ENCODE results near the gene CDH10.
A peak's percentile ranks its signal among the peaks of the same experiment; 100 is the strongest.

Gene CDH10

DNA sequence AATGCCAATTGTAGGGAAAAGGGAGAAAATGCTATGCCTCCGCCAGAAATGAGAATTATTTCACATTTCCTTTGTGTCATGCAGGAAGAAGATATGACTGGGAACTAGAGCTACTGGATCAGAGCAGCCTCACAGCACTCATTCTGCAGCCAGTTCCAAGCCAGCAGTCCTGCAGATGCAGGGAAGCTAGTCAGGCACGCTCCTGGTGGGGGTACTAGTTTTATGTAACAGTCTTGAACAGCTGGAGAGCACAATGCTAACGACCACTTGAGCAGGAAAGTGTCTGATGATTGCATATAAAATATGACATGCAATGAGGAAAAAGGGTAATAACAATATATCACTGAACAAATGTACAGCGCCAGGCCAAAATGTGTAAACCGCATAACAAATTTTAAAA is 21.7 kb downstream of the CDH10 start:
- Histone ChIP-seq H3K27me3 (no peaks in the 10 kb centered on the region), H3K4me1 (no peaks in the 10 kb centered on the region), H3K4me3 (no peak overlapping the region), H3K9me3 (no peaks in the 10 kb centered on the region), H3K27ac (no peak overlapping the region), H3K36me3 (no peaks in the 10 kb centered on the region)
- no peak for TF ChIP-seq CTCF (IDR thresholded peaks at IDR 0.05)
- intact Hi-C loops (cut with DNase I; ENCODE audit: low total_unique reads), result no loop called here
- DNase-seq, result no peak

DNA sequence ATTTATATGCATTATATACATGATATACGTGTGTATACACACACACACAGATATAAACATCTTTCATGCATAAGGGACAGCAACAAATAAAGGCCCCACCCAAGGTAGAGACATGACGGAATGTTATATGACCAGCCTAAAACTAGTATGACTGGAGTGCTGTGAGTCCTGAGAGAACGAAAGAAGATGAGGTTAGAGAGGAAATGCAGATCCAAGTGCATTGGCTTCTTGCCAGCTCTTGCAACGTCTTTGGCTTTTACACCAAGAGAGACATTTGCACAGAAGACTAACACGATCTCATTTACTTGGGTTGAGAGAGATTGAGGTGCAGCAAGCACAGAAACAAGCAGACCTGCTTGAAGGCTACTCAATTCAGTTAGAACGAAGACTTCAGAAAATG is 23.0 kb downstream of the CDH10 start:
- intact Hi-C loops (cut with DNase I; ENCODE audit: low total_unique reads), result no loop called here
- TF ChIP-seq CTCF (IDR thresholded peaks at IDR 0.05), result no peak
- no peaks in the 10 kb centered on the region for H3K27me3 ChIP-seq
- H3K36me3 ChIP-seq, result no peaks in the 10 kb centered on the region
- H3K27ac ChIP-seq, result no peak overlapping the region
- no peak overlapping the region for H3K4me3 ChIP-seq
- H3K4me1 ChIP-seq, result no peaks in the 10 kb centered on the region
- DNase-seq, result peak in 1 of 2 donors; percentile 59
- no peaks in the 10 kb centered on the region for H3K9me3 ChIP-seq

- H3K9me3 ChIP-seq, result no peaks in the 10 kb centered on the region
- no peaks in the 10 kb centered on the region for H3K27me3 ChIP-seq
- no peak overlapping the region for H3K4me3 ChIP-seq
- no peaks in the 10 kb centered on the region for H3K4me1 ChIP-seq
- DNase-seq, result no peak
- no peaks in the 10 kb centered on the region for H3K36me3 ChIP-seq
- no peak overlapping the region for H3K27ac ChIP-seq
- no peak for TF ChIP-seq CTCF (IDR thresholded peaks at IDR 0.05)
- intact Hi-C loops (cut with DNase I; ENCODE audit: low total_unique reads), result no loop called here
Observed at GRCh38 chr5:24616566-24616965, 28.2 kb downstream of the CDH10 start.

DNA sequence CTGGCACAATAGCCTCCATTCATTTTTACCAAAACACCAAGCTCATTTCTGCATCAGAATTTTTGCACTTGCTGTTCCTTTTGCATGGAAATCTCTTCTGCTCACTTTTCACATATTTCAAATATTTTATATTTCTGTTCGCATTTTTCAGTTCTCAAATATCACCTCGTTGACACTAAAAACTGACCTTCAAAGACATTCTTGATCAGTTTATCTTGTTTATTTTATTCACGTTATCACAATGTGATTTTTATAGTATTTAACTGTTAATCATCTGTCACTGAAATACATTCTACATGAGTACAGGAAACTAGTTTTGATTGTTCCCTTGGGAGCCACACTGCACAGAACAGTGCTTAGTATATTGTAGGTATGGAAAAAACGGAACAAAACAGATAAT is 29.6 kb downstream of the CDH10 start:
- intact Hi-C loops (cut with DNase I; ENCODE audit: low total_unique reads), result no loop called here
- no peak for TF ChIP-seq CTCF (IDR thresholded peaks at IDR 0.05)
- H3K4me3 ChIP-seq, result no peak overlapping the region
- no peaks in the 10 kb centered on the region for H3K4me1 ChIP-seq
- H3K36me3 ChIP-seq, result no peaks in the 10 kb centered on the region
- H3K27ac ChIP-seq, result no peak overlapping the region
- no peaks in the 10 kb centered on the region for H3K9me3 ChIP-seq
- no peaks in the 10 kb centered on the region for H3K27me3 ChIP-seq
- no peak for DNase-seq

- intact Hi-C loops (cut with DNase I; ENCODE audit: low total_unique reads), result no loop called here
- Histone ChIP-seq H3K27me3 (no peaks in the 10 kb centered on the region), H3K36me3 (no peaks in the 10 kb centered on the region), H3K27ac (no peak overlapping the region), H3K4me1 (no peaks in the 10 kb centered on the region), H3K9me3 (no peaks in the 10 kb centered on the region), H3K4me3 (no peak overlapping the region)
- TF ChIP-seq CTCF (IDR thresholded peaks at IDR 0.05), result no peak
- DNase-seq, result no peak
Observed at GRCh38 chr5:24609706-24610105, 35.1 kb downstream of the CDH10 start.

- H3K27me3 ChIP-seq, result no peaks in the 10 kb centered on the region
- H3K27ac ChIP-seq, result no peak overlapping the region
- no peaks in the 10 kb centered on the region for H3K9me3 ChIP-seq
- DNase-seq, result no peak
- intact Hi-C loops (cut with DNase I; ENCODE audit: low total_unique reads), result no loop called here
- no peaks in the 10 kb centered on the region for H3K4me1 ChIP-seq
- no peaks in the 10 kb centered on the region for H3K36me3 ChIP-seq
- H3K4me3 ChIP-seq, result no peak overlapping the region
- TF ChIP-seq CTCF (IDR thresholded peaks at IDR 0.05), result no peak
Observed at GRCh38 chr5:24606971-24607370, 37.8 kb downstream of the CDH10 start.

All from tibial artery (tissue), 4 donors.